H9 (cell line): ENCODE measurements around the gene ANKUB1. TPM values are rescaled to one million over a fixed set of nuclear protein-coding genes. Genes with fewer than 3 reads are reported as not detected.

Source experiments
- DNase-seq: peaks from one replicate; pipeline ENCODE4 v3.0.0-alpha.2; 2017
- H2AFZ ChIP-seq: one replicate; pipeline ENCODE4 v1.6.1; 2013; ENCODE audit warnings: mild to moderate bottlenecking, low read length, control low read depth, moderate library complexity
- H2AK5ac ChIP-seq: 2 replicates; pipeline ENCODE4 v1.6.1; 2013; ENCODE audit warnings: low read length, control low read depth, mixed read lengths; ENCODE audit not compliant: insufficient read length
- H2BK120ac ChIP-seq: one replicate; pipeline ENCODE4 v1.6.1; 2013; ENCODE audit warnings: low read depth, mild to moderate bottlenecking, low read length, control low read depth, inconsistent platforms; ENCODE audit not compliant: poor library complexity, severe bottlenecking
- H2BK12ac ChIP-seq: 2 replicates; pipeline ENCODE4 v1.6.1; 2013; ENCODE audit warnings: low read length, control low read depth, mixed read lengths, low read depth; ENCODE audit not compliant: insufficient read length
- H2BK15ac ChIP-seq: 2 replicates; pipeline ENCODE4 v1.6.1; 2013; ENCODE audit warnings: low read depth, low read length, control low read depth
- H2BK20ac ChIP-seq: one replicate; pipeline ENCODE4 v1.6.1; 2013; ENCODE audit warnings: low read depth, mild to moderate bottlenecking, low read length, control low read depth, inconsistent platforms; ENCODE audit not compliant: poor library complexity, severe bottlenecking
- H2BK5ac ChIP-seq: 2 replicates; pipeline ENCODE4 v1.6.1; 2013; ENCODE audit warnings: low read length, control low read depth, mixed read lengths; ENCODE audit not compliant: insufficient read length
- H3K14ac ChIP-seq: 2 replicates; pipeline ENCODE4 v1.6.1; 2013; ENCODE audit warnings: low read length, control low read depth; ENCODE audit not compliant: insufficient read depth
- H3K18ac ChIP-seq: 2 replicates; pipeline ENCODE4 v1.6.1; 2013; ENCODE audit warnings: low read depth, mild to moderate bottlenecking, mixed read lengths, low read length, control low read depth; ENCODE audit not compliant: insufficient read length
- H3K23ac ChIP-seq: 2 replicates; pipeline ENCODE4 v1.6.1; 2013; ENCODE audit warnings: low read length, control low read depth, mixed read lengths, low read depth; ENCODE audit not compliant: insufficient read length
- H3K23me2 ChIP-seq: 2 replicates; pipeline ENCODE4 v1.6.1; 2013; ENCODE audit warnings: low read depth, mild to moderate bottlenecking, mixed read lengths, low read length, control low read depth; ENCODE audit not compliant: insufficient read length, poor library complexity, severe bottlenecking
- H3K27ac ChIP-seq: 2 replicates; pipeline ENCODE4 v1.5.1; 2013; ENCODE audit warnings: low read length, control low read depth, mixed read lengths, low read depth; ENCODE audit not compliant: insufficient read length
- H3K27me3 ChIP-seq: 2 replicates; pipeline ENCODE4 v1.6.1; 2013; ENCODE audit warnings: low read length, control low read depth, inconsistent platforms; ENCODE audit not compliant: insufficient read depth
- H3K4ac ChIP-seq: 2 replicates; pipeline ENCODE4 v1.6.1; 2013; ENCODE audit warnings: low read depth, mild to moderate bottlenecking, control low read depth, inconsistent platforms, low read length, moderate library complexity
- H3K4me1 ChIP-seq: 2 replicates; pipeline ENCODE4 v1.6.1; 2013; ENCODE audit warnings: low read length, control low read depth, inconsistent platforms; ENCODE audit not compliant: insufficient read depth
- H3K4me2 ChIP-seq: 2 replicates; pipeline ENCODE4 v1.6.1; 2013; ENCODE audit warnings: low read length, control low read depth, mixed read lengths; ENCODE audit not compliant: insufficient read length, insufficient read depth
- H3K56ac ChIP-seq: 2 replicates; pipeline ENCODE4 v1.6.1; 2013; ENCODE audit warnings: low read depth, mild to moderate bottlenecking, mixed read lengths, low read length, control low read depth; ENCODE audit not compliant: insufficient read length
- H3K79me1 ChIP-seq: 2 replicates; pipeline ENCODE4 v1.6.1; 2013; ENCODE audit warnings: low read depth, mild to moderate bottlenecking, moderate library complexity, low read length, control low read depth, inconsistent platforms; ENCODE audit not compliant: insufficient read depth, poor library complexity, severe bottlenecking
- H3K79me2 ChIP-seq: 2 replicates; pipeline ENCODE4 v1.6.1; 2013; ENCODE audit warnings: low read length, control low read depth, inconsistent platforms; ENCODE audit not compliant: insufficient read depth
- H3K9ac ChIP-seq: 2 replicates; pipeline ENCODE4 v1.6.1; 2013; ENCODE audit warnings: low read length, control low read depth, mixed read lengths; ENCODE audit not compliant: insufficient read length; ENCODE audit errors: extremely low read depth
- H3K9me3 ChIP-seq: one replicate; pipeline ENCODE4 v1.6.1; 2013; ENCODE audit warnings: low read depth, low read length, inconsistent platforms; ENCODE audit not compliant: control insufficient read depth
- H3T11ph ChIP-seq: one replicate; pipeline ENCODE4 v1.6.1; 2013; ENCODE audit warnings: mild to moderate bottlenecking, low read length, control low read depth, inconsistent platforms
- H4K20me1 ChIP-seq: one replicate; pipeline ENCODE4 v1.6.1; 2013; ENCODE audit not compliant: control insufficient read depth, insufficient read length, insufficient read depth
- H4K5ac ChIP-seq: 2 replicates; pipeline ENCODE4 v1.6.1; 2013; ENCODE audit warnings: low read depth, mild to moderate bottlenecking, mixed read lengths, low read length, control low read depth; ENCODE audit not compliant: insufficient read length
- H4K8ac ChIP-seq: replicated peaks from 2 replicates; pipeline ENCODE4 v1.6.1; 2013; ENCODE audit warnings: low read length, control low read depth, mixed read lengths, low read depth; ENCODE audit not compliant: insufficient read length
- H4K91ac ChIP-seq: 2 replicates; pipeline ENCODE4 v1.6.1; 2013; ENCODE audit warnings: low read depth, mild to moderate bottlenecking, moderate library complexity, mixed read lengths, low read length, control low read depth; ENCODE audit not compliant: insufficient read length
- H3K27ac Mint-ChIP-seq, 3 experiments: 2 replicates in 2 of 3; 3 replicates in 1 of 3; pipeline ENCODE4 v1.8.0; 2020 to 2021; ENCODE audit warnings: mixed read lengths in 3 of 3, mild to moderate bottlenecking in 1 of 3, moderate library complexity in 1 of 3
- H3K27me3 Mint-ChIP-seq: 2 replicates; pipeline ENCODE4 v1.8.0; 2021; ENCODE audit warnings: low read depth, mild to moderate bottlenecking, moderate library complexity, mixed read lengths
- H3K36me3 Mint-ChIP-seq, 3 experiments: 2 replicates in 2 of 3; 3 replicates in 1 of 3; pipeline ENCODE4 v1.8.0; 2020 to 2021; ENCODE audit warnings: low read depth in 3 of 3, mixed read lengths in 3 of 3; ENCODE audit not compliant: insufficient read depth in 1 of 3
- H3K4me1 Mint-ChIP-seq, 2 experiments: 2 replicates each; pipeline ENCODE4 v1.8.0; 2020; ENCODE audit warnings: mixed read lengths in 2 of 2
- H3K4me3 Mint-ChIP-seq, 2 experiments: 2 replicates in 1 of 2; 3 replicates in 1 of 2; pipeline ENCODE4 v1.8.0; 2020 to 2021; ENCODE audit warnings: mild to moderate bottlenecking in 2 of 2, mixed read lengths in 2 of 2, moderate library complexity in 1 of 2
- H3K9me3 Mint-ChIP-seq, 2 experiments: 2 replicates in 1 of 2; 3 replicates in 1 of 2; pipeline ENCODE4 v1.8.0; 2020; ENCODE audit warnings: mild to moderate bottlenecking in 2 of 2, mixed read lengths in 2 of 2, moderate library complexity in 1 of 2
- CTCF ChIP-seq: fragments of 200-600 bp; sonication (generic); conservative IDR thresholded peaks from 3 replicates; pipeline ENCODE4 v1.8.0; 2021; ENCODE audit warnings: antibody characterized with exemption, mild to moderate bottlenecking
- WGBS: extraction: QIAGEN DNeasy Blood & Tissue Kit; methylation state at CpG from one replicate; pipeline ENCODE4 v1.1.7; 2013; ENCODE audit warnings: missing lambda C conversion rate, low lambda C conversion rate, mixed read lengths; ENCODE audit not compliant: insufficient read length; ENCODE audit errors: extremely low coverage; 5-methylcytosine and 5-hydroxymethylcytosine counted together
- total RNA-seq: library from RNA; stranded (reverse); gene quantifications from 2 replicates; pipeline ENCODE4 v1.2.1, GENCODE V29; 2021

Gene ANKUB1
- total RNA-seq, 1 experiment from 2014 or later: not detected

GRCh38 chr3:149732234-149732633 lies 60.1 kb downstream of the ANKUB1 start:
- Histone ChIP-seq H3T11ph (no peak overlapping the region), H2AK5ac (no peak overlapping the region), H3K9ac (no peak overlapping the region), H2BK120ac (no peak overlapping the region), H3K4ac (no peak overlapping the region), H3K27me3 (no peaks in the 10 kb centered on the region), H3K79me1 (no peaks in the 10 kb centered on the region), H2BK20ac (no peak overlapping the region), H3K27ac (no peak overlapping the region), H2BK15ac (no peak overlapping the region), H4K91ac (no peak overlapping the region), H3K4me1 (no peaks in the 10 kb centered on the region; the same call in 1 of the 2 replicates), H3K56ac (no peak overlapping the region), H3K18ac (no peak overlapping the region), H2BK5ac (no peak overlapping the region), H3K79me2 (no peaks in the 10 kb centered on the region), H3K23me2 (no peaks in the 10 kb centered on the region), H3K4me2 (no peak overlapping the region), H4K20me1 (no peaks in the 10 kb centered on the region), H3K23ac (no peak overlapping the region), H3K14ac (no peak overlapping the region), H2BK12ac (no peak overlapping the region), H4K8ac (no peak overlapping the region), H4K5ac (no peak overlapping the region), H3K9me3 (no peaks in the 10 kb centered on the region), H2AFZ (no peak overlapping the region)
- TF ChIP-seq CTCF: no peak
- DNase-seq: no peak
- Mint-ChIP-seq H3K27me3 (no peaks in the 10 kb centered on the region), H3K27ac (no peak overlapping the region), H3K9me3 (no peaks in the 10 kb centered on the region), H3K36me3 (no peaks in the 10 kb centered on the region), H3K4me3 (no peak overlapping the region), H3K4me1 (no peaks in the 10 kb centered on the region)
- WGBS: 100% methylated on average over 1 of the region's 3 CpGs
